GM19035 (cell line): ENCODE data around the gene HHAT.

ENCODE experiments used
- ATAC-seq: cut with Tn5 transposase; IDR thresholded peaks from one replicate; pipeline ENCODE4 v1.9.1; 2021; ENCODE audit not compliant: unreplicated experiment

HHAT gene

GRCh38 chr1:210328746-210329503 lies at the start of gene HHAT:
TSS of gene HHAT (plus strand) at chr1:210328902. CDS start at chr1:210348976, 20,074 bp downstream.
- ATAC-seq = peak; percentile 46

GRCh38 chr1:210280221-210280620 lies 48.5 kb upstream of the HHAT start:
- ATAC-seq = no peak

GRCh38 chr1:210288116-210288515 lies 40.6 kb upstream of the HHAT start:
- ATAC-seq = no peak

GRCh38 chr1:210289248-210289647 lies 39.5 kb upstream of the HHAT start:
- ATAC-seq = no peak

- ATAC-seq = no peak
Measured at GRCh38 chr1:210291081-210291764, 37.5 kb upstream of the HHAT start.

- no peak for ATAC-seq
Measured at GRCh38 chr1:210291786-210292230, 36.9 kb upstream of the HHAT start.

- no peak for ATAC-seq
Measured at GRCh38 chr1:210292231-210292871, 36.4 kb upstream of the HHAT start.

GRCh38 chr1:210293171-210293607 lies 35.5 kb upstream of the HHAT start:
- no peak for ATAC-seq

- ATAC-seq = no peak
Measured at GRCh38 chr1:210294999-210295745, 33.5 kb upstream of the HHAT start.

GRCh38 chr1:210296682-210297081 lies 32.0 kb upstream of the HHAT start:
- no peak for ATAC-seq

GRCh38 chr1:210298296-210298695 lies 30.4 kb upstream of the HHAT start:
- no peak for ATAC-seq

- no peak for ATAC-seq
Measured at GRCh38 chr1:210298936-210299335, 29.8 kb upstream of the HHAT start.

GRCh38 chr1:210299501-210299900 lies 29.2 kb upstream of the HHAT start:
- no peak for ATAC-seq

- ATAC-seq = no peak
Measured at GRCh38 chr1:210300923-210301614, 27.6 kb upstream of the HHAT start.

- ATAC-seq = no peak
Measured at GRCh38 chr1:210301615-210302000, 27.1 kb upstream of the HHAT start.

- ATAC-seq = no peak
Measured at GRCh38 chr1:210302501-210302900, 26.2 kb upstream of the HHAT start.

GRCh38 chr1:210303391-210303790 lies 25.3 kb upstream of the HHAT start:
- no peak for ATAC-seq

- ATAC-seq = no peak
Measured at GRCh38 chr1:210310562-210311153, 18.0 kb upstream of the HHAT start.

GRCh38 chr1:210311726-210312493 lies 16.8 kb upstream of the HHAT start:
- no peak for ATAC-seq
